HCT116 (cell line): ENCODE measurements around the gene PCDHGC4. TPM values are rescaled to one million over a fixed set of nuclear protein-coding genes. Genes with fewer than 3 reads are reported as not detected.

Experiments used
- ATAC-seq: fragments of 200-7000 bp; cut with Tn5 transposase; 2 replicates; pipeline ENCODE4 v1.9.1; 2020; ENCODE audit warnings: mild to moderate bottlenecking, moderate library complexity
- BruUV-seq: library from RNA; stranded (reverse); fragments of 400-500 nt; replicated peaks from 2 replicates; lab custom pipeline; 2021; lab: Mats Ljungman, UMichigan
- CTCF ChIA-PET: fragments of 300-600 bp; sonication (Branson Sonifier 250); formaldehyde crosslinking; loops from one replicate; lab custom pipeline; 2021; ENCODE audit warnings: antibody characterized with exemption; lab: Charles Lee
- POLR2A ChIA-PET: fragments of 300-600, 350-600 bp; sonication (Branson Sonifier 250); formaldehyde crosslinking; loops from one replicate; lab custom pipeline; 2021; ENCODE audit warnings: antibody characterized with exemption; lab: Charles Lee
- RAD21 ChIA-PET, 2 experiments: fragments of 300-600 bp; sonication (Branson Sonifier 250); formaldehyde crosslinking; loops; one replicate each; lab custom pipeline; 2023; ENCODE audit warnings: low total read pairs in 2 of 2; ENCODE audit not compliant: uncharacterized antibody in 2 of 2, unreplicated experiment in 2 of 2, low non-redundant PET in 1 of 2; lab: Charles Lee
- DNase-seq: peaks from one replicate; pipeline ENCODE4 v3.0.0-alpha.2; 2010; ENCODE audit warnings: low read depth, low spot score
- H2AFZ ChIP-seq: fragments of 200-600 bp; shearing (Covaris generic), sonication (generic); 2 replicates; pipeline ENCODE4 v1.6.1; 2017; ENCODE audit warnings: low read depth, mixed run types, mixed read lengths, antibody characterized with exemption, low read length; ENCODE audit not compliant: poor library complexity, severe bottlenecking
- H3K27ac ChIP-seq: 2 replicates; pipeline ENCODE4 v1.5.1; 2012; ENCODE audit warnings: low read depth, low read length
- H3K27me3 ChIP-seq: fragments of 200-600 bp; sonication (generic); 2 replicates; pipeline ENCODE4 v1.6.1; 2016; ENCODE audit warnings: mixed run types, low read length, mixed read lengths; ENCODE audit not compliant: insufficient read depth
- H3K36me3 ChIP-seq, 2 experiments: fragments of 200-500 bp in 1 of 2; fragments of 200-600 bp in 1 of 2; sonication (Bioruptor generic) in 1 of 2; sonication (generic) in 1 of 2; 2 replicates each; pipeline versions ENCODE4 v1.5.1 to v1.6.1; 2014 to 2016; ENCODE audit warnings: low read length in 2 of 2, inconsistent platforms in 1 of 2, mixed read lengths in 1 of 2, mixed run types in 1 of 2; ENCODE audit not compliant: insufficient read depth in 2 of 2, control insufficient read depth in 1 of 2
- H3K4me1 ChIP-seq, 2 experiments: fragments of 200-600 bp in 1 of 2; sonication (generic) in 1 of 2; 2 replicates each; pipeline versions ENCODE4 v1.5.1 to v1.6.1; 2012 to 2017; ENCODE audit warnings: low read length in 2 of 2, inconsistent platforms in 1 of 2, mild to moderate bottlenecking in 1 of 2, mixed read lengths in 1 of 2, mixed run types in 1 of 2, moderate library complexity in 1 of 2; ENCODE audit not compliant: insufficient read depth in 2 of 2, control insufficient read depth in 1 of 2
- H3K4me2 ChIP-seq: fragments of 200-600 bp; sonication (generic); 2 replicates; pipeline ENCODE4 v1.6.1; 2017; ENCODE audit warnings: mixed run types, low read length, mixed read lengths
- H3K4me3 ChIP-seq, 2 experiments: fragments of 200-600 bp in 1 of 2; sonication (generic) in 1 of 2; replicated peaks in 1 of 2; 2 replicates each; pipeline ENCODE4 v1.5.1; 2011 to 2016; ENCODE audit warnings: low read length in 2 of 2, control low read depth in 1 of 2, low read depth in 1 of 2, mild to moderate bottlenecking in 1 of 2, mixed read lengths in 1 of 2, mixed run types in 1 of 2
- H3K79me2 ChIP-seq: fragments of 200-600 bp; sonication (generic); 2 replicates; pipeline ENCODE4 v1.6.1; 2017; ENCODE audit warnings: mild to moderate bottlenecking, mixed run types, low read length, moderate library complexity, mixed read lengths; ENCODE audit not compliant: insufficient read depth
- H3K9ac ChIP-seq: fragments of 200-600 bp; sonication (generic); 2 replicates; pipeline ENCODE4 v1.6.1; 2016; ENCODE audit warnings: low read length, mixed read lengths
- H3K9me2 ChIP-seq: fragments of 200-600 bp; sonication (generic), shearing (Covaris generic); 2 replicates; pipeline ENCODE4 v1.6.1; 2017; ENCODE audit warnings: mixed run types, mild to moderate bottlenecking, moderate library complexity; ENCODE audit not compliant: insufficient read depth
- H3K9me3 ChIP-seq, 2 experiments: fragments of 200-500 bp in 1 of 2; fragments of 200-600 bp in 1 of 2; sonication (Bioruptor generic) in 1 of 2; sonication (generic) in 1 of 2; 2 replicates each; pipeline ENCODE4 v1.6.1; 2014 to 2017; ENCODE audit warnings: low read length in 2 of 2, mixed read lengths in 2 of 2, inconsistent platforms in 1 of 2, low read depth in 1 of 2, mild to moderate bottlenecking in 1 of 2, mixed run types in 1 of 2, moderate library complexity in 1 of 2; ENCODE audit not compliant: control insufficient read depth in 1 of 2, insufficient read depth in 1 of 2
- H4K20me1 ChIP-seq: fragments of 200-600 bp; sonication (generic), shearing (Covaris generic); 2 replicates; pipeline ENCODE4 v1.6.1; 2017; ENCODE audit warnings: mixed run types, mild to moderate bottlenecking, moderate library complexity; ENCODE audit not compliant: insufficient read depth
- CBX3 ChIP-seq: IDR thresholded peaks from 2 replicates; pipeline ENCODE4 v1.6.1; 2012; ENCODE audit warnings: low read depth
- EGR1 ChIP-seq: IDR thresholded peaks from 2 replicates; pipeline ENCODE4 v1.6.1; 2012; ENCODE audit warnings: low read depth
- EZH2phosphoT487 ChIP-seq: fragments of 200-600 bp; IDR thresholded peaks from 2 replicates; pipeline ENCODE4 v1.6.1; 2018; ENCODE audit warnings: antibody characterized with exemption, borderline replicate concordance
- JUND ChIP-seq: IDR thresholded peaks from 2 replicates; pipeline ENCODE4 v1.6.1; 2012
- POLR2A ChIP-seq: IDR thresholded peaks from 2 replicates; pipeline ENCODE4 v1.7.0; 2011; ENCODE audit warnings: borderline replicate concordance; ENCODE audit not compliant: insufficient read depth, insufficient read length; ENCODE audit errors: extremely low read depth
- POLR2AphosphoS5 ChIP-seq: IDR thresholded peaks from 2 replicates; pipeline ENCODE4 v1.6.1; 2011; ENCODE audit warnings: mild to moderate bottlenecking, low read depth, low read length, moderate library complexity
- REST ChIP-seq: IDR thresholded peaks from 2 replicates; pipeline ENCODE4 v1.6.1; 2012; ENCODE audit warnings: low read depth
- SP1 ChIP-seq: IDR thresholded peaks from 2 replicates; pipeline ENCODE4 v1.6.1; 2012; ENCODE audit warnings: low read depth
- TCF7L2 ChIP-seq: IDR thresholded peaks from 2 replicates; pipeline ENCODE4 v1.7.0; 2011; ENCODE audit warnings: borderline replicate concordance, inconsistent platforms; ENCODE audit not compliant: insufficient read depth, insufficient read length; ENCODE audit errors: extremely low read depth
- YY1 ChIP-seq: IDR thresholded peaks from 2 replicates; pipeline ENCODE4 v1.6.1; 2011; ENCODE audit warnings: low read length, low read depth, moderate library complexity, mild to moderate bottlenecking; ENCODE audit not compliant: insufficient replicate concordance; ENCODE audit errors: extremely low read depth
- ZFX ChIP-seq: fragments of 450-650 bp; IDR thresholded peaks from 2 replicates; pipeline ENCODE4 v1.6.1; 2017
- intact Hi-C: fragments of 100-400 bp; cut with micrococcal nuclease; formaldehyde crosslinking; loops from 2 replicates; pipeline ENCODE4 v1.10.0; 2022
- total RNA-seq: library from RNA; stranded (reverse); gene quantifications from one replicate; pipeline ENCODE4 v1.2.1, GENCODE V29; 2021; ENCODE audit not compliant: unreplicated experiment
- TF ChIP-seq, protein P1 (sequence below), 3 experiments: fragments of 200-600 bp in 1 of 3; sonication (generic) in 1 of 3; IDR thresholded peaks in 2 of 3; conservative IDR thresholded peaks in 1 of 3; 2 replicates each; pipeline ENCODE4 v1.5.1; 2012 to 2017; ENCODE audit warnings: low read depth in 2 of 3, low read length in 2 of 3, antibody characterized with exemption in 1 of 3, borderline replicate concordance in 1 of 3, control low read depth in 1 of 3, mild to moderate bottlenecking in 1 of 3, mixed read lengths in 1 of 3, mixed run types in 1 of 3, moderate library complexity in 1 of 3; ENCODE audit not compliant: insufficient read depth in 1 of 3

Gene PCDHGC4
- total RNA-seq, 1 experiment from 2014 or later = 0.05 TPM

- Histone ChIP-seq H3K4me3 (no peak overlapping the region), H4K20me1 (no peaks in the 10 kb centered on the region), H3K9ac (no peak overlapping the region), H2AFZ (no peak overlapping the region), H3K9me2 (no peaks in the 10 kb centered on the region), H3K9me3 (no peaks in the 10 kb centered on the region), H3K36me3 (peaks cover 9 to 61% of the 10 kb centered on the region in 2 experiments), H3K27ac (no peak overlapping the region), H3K4me1 (peaks cover 43 to 62% of the 10 kb centered on the region in 2 experiments), H3K4me2 (no peak overlapping the region), H3K79me2 (peaks cover 15% of the 10 kb centered on the region; the same call in 1 of the 2 replicates), H3K27me3 (no peaks in the 10 kb centered on the region)
- intact Hi-C loops = loop anchor here (1.0 to 2.0 kb wide), 3 partner anchors 33 to 203 kb away; partner anchors contain the start of genes PCDHGA10 and TAF7
- RAD21 ChIA-PET = interaction anchor here in 1 of 2 experiments (4.0 kb wide), 1 partner anchor 111 kb away, joined by 17 read pairs; the partner anchor contains the start of gene PCDHGA10
- no TSS peak for BruUV-seq
- DNase-seq = no peak
- CTCF ChIA-PET = interaction anchor here (0.8 to 3.0 kb wide), 9 partner anchors 9 to 301 kb away, joined by 3 to 37 read pairs (median 5); partner anchors contain the start of genes DIAPH1, PCDHB14, PCDHGA10 and PCDHGA11
- POLR2A ChIA-PET = interaction anchor here (0.8 kb wide), 1 partner anchor 111 kb away, joined by 3 read pairs; the partner anchor contains the start of gene PCDHGA10
- ATAC-seq = no peak
- TF ChIP-seq POLR2A (no peak), SP1 (no peak), EGR1 (no peak), EZH2phosphoT487 (no peak), REST (no peak), YY1 (no peak), CBX3 (no peak), POLR2AphosphoS5 (no peak), TCF7L2 (no peak), JUND (no peak), ZFX (no peak)
- TF ChIP-seq, protein P1, sequence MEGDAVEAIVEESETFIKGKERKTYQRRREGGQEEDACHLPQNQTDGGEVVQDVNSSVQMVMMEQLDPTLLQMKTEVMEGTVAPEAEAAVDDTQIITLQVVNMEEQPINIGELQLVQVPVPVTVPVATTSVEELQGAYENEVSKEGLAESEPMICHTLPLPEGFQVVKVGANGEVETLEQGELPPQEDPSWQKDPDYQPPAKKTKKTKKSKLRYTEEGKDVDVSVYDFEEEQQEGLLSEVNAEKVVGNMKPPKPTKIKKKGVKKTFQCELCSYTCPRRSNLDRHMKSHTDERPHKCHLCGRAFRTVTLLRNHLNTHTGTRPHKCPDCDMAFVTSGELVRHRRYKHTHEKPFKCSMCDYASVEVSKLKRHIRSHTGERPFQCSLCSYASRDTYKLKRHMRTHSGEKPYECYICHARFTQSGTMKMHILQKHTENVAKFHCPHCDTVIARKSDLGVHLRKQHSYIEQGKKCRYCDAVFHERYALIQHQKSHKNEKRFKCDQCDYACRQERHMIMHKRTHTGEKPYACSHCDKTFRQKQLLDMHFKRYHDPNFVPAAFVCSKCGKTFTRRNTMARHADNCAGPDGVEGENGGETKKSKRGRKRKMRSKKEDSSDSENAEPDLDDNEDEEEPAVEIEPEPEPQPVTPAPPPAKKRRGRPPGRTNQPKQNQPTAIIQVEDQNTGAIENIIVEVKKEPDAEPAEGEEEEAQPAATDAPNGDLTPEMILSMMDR (IDR thresholded peaks at IDR 0.05 in 2 of 3, conservative IDR thresholded peaks at IDR 0.05 in 1 of 3; ENCODE audit: borderline replicate concordance in 1 of 3, insufficient read depth in 1 of 3, low read depth in 2 of 3, low read length in 2 of 3) = no peak
Observed at GRCh38 chr5:141523991-141524390, 39.2 kb downstream of the PCDHGC4 start.
